ENCODE results near the gene EPB41L2.

EPB41L2 gene

GRCh38 chr6:130863415-130864230 lies 199.4 kb downstream of the EPB41L2 start:
- ATAC-seq (replicated peaks) (no peak), DNase-seq (no peak)
- Mint-ChIP-seq H3K27me3 (no peaks in the 10 kb centered on the region), H3K36me3 (peaks cover 34 to 41% of the 10 kb centered on the region in 2 donors), H3K27ac (no peak overlapping the region), H3K9me3 (no peaks in the 10 kb centered on the region), H3K4me1 (no peaks in the 10 kb centered on the region), H3K4me3 (no peak overlapping the region)

- ATAC-seq (replicated peaks) = no peak
- no peaks in the 10 kb centered on the region for H3K4me1 Mint-ChIP-seq
- DNase-seq = no peak
- peaks cover 40 to 48% of the 10 kb centered on the region in 2 donors for H3K36me3 Mint-ChIP-seq
- no peak overlapping the region for H3K4me3 Mint-ChIP-seq
- H3K9me3 Mint-ChIP-seq = no peaks in the 10 kb centered on the region
- no peak overlapping the region for H3K27ac Mint-ChIP-seq
- H3K27me3 Mint-ChIP-seq = no peaks in the 10 kb centered on the region
These were observed 200.7 kb downstream of the EPB41L2 start for GRCh38 chr6:130862370-130862769.

- Mint-ChIP-seq H3K36me3 (peaks cover 28 to 41% of the 10 kb centered on the region in 2 donors), H3K27me3 (no peaks in the 10 kb centered on the region), H3K9me3 (peaks cover 0 to 1% of the 10 kb centered on the region in 2 donors), H3K4me1 (no peaks in the 10 kb centered on the region), H3K4me3 (no peak overlapping the region), H3K27ac (no peak overlapping the region)
- ATAC-seq (replicated peaks) (no peak), DNase-seq (no peak)
These were observed 203.7 kb downstream of the EPB41L2 start for GRCh38 chr6:130859161-130859867.

GRCh38 chr6:130858498-130859160 lies 204.4 kb downstream of the EPB41L2 start:
- H3K9me3 Mint-ChIP-seq = peaks cover 0 to 1% of the 10 kb centered on the region in 2 donors
- H3K27ac Mint-ChIP-seq = no peak overlapping the region
- peaks cover 31 to 41% of the 10 kb centered on the region in 2 donors for H3K36me3 Mint-ChIP-seq
- ATAC-seq (replicated peaks) = no peak
- no peak for DNase-seq
- H3K4me1 Mint-ChIP-seq = no peaks in the 10 kb centered on the region
- no peaks in the 10 kb centered on the region for H3K27me3 Mint-ChIP-seq
- no peak overlapping the region for H3K4me3 Mint-ChIP-seq

- no peaks in the 10 kb centered on the region for H3K4me1 Mint-ChIP-seq
- no peak for ATAC-seq (replicated peaks)
- no peak overlapping the region for H3K4me3 Mint-ChIP-seq
- DNase-seq = no peak
- peaks cover 0 to 1% of the 10 kb centered on the region in 2 donors for H3K9me3 Mint-ChIP-seq
- no peaks in the 10 kb centered on the region for H3K27me3 Mint-ChIP-seq
- H3K36me3 Mint-ChIP-seq = peaks cover 37 to 42% of the 10 kb centered on the region in 2 donors
- H3K27ac Mint-ChIP-seq = peak overlapping the region; percentile 85
These were observed 205.0 kb downstream of the EPB41L2 start for GRCh38 chr6:130858054-130858453.

- DNase-seq = no peak
- no peaks in the 10 kb centered on the region for H3K27me3 Mint-ChIP-seq
- H3K9me3 Mint-ChIP-seq = peaks cover 0 to 1% of the 10 kb centered on the region in 2 donors
- H3K4me1 Mint-ChIP-seq = peaks cover 7 to 17% of the 10 kb centered on the region in 2 donors
- H3K4me3 Mint-ChIP-seq = no peak overlapping the region
- peaks cover 32 to 43% of the 10 kb centered on the region in 2 donors for H3K36me3 Mint-ChIP-seq
- H3K27ac Mint-ChIP-seq = no peak overlapping the region
- no peak for ATAC-seq (replicated peaks)
These were observed 209.4 kb downstream of the EPB41L2 start for GRCh38 chr6:130853555-130854183.

- no peak for DNase-seq
- Mint-ChIP-seq H3K4me1 (peaks cover 10 to 19% of the 10 kb centered on the region in 2 donors), H3K9me3 (peaks cover 0 to 1% of the 10 kb centered on the region in 2 donors), H3K27me3 (no peaks in the 10 kb centered on the region), H3K4me3 (no peak overlapping the region), H3K36me3 (peaks cover 30 to 40% of the 10 kb centered on the region in 2 donors), H3K27ac (no peak overlapping the region)
- ATAC-seq (replicated peaks) = no peak
These were observed 210.0 kb downstream of the EPB41L2 start for GRCh38 chr6:130852844-130853554.

- H3K36me3 Mint-ChIP-seq = peaks cover 28 to 38% of the 10 kb centered on the region in 2 donors
- peaks cover 0 to 1% of the 10 kb centered on the region in 2 donors for H3K9me3 Mint-ChIP-seq
- H3K4me3 Mint-ChIP-seq = no peak overlapping the region
- H3K27ac Mint-ChIP-seq = no peak overlapping the region
- no peak for DNase-seq
- H3K4me1 Mint-ChIP-seq = peaks cover 23 to 36% of the 10 kb centered on the region in 2 donors
- peak; percentile 30 to 38 for ATAC-seq (replicated peaks)
- H3K27me3 Mint-ChIP-seq = no peaks in the 10 kb centered on the region
These were observed 212.0 kb downstream of the EPB41L2 start for GRCh38 chr6:130851026-130851425.

GRCh38 chr6:130849594-130849993 lies 213.5 kb downstream of the EPB41L2 start:
- ATAC-seq (replicated peaks) = no peak
- H3K4me1 Mint-ChIP-seq = peaks cover 23 to 36% of the 10 kb centered on the region in 2 donors
- H3K4me3 Mint-ChIP-seq = no peak overlapping the region
- DNase-seq = no peak
- H3K9me3 Mint-ChIP-seq = no peaks in the 10 kb centered on the region
- no peaks in the 10 kb centered on the region for H3K27me3 Mint-ChIP-seq
- H3K36me3 Mint-ChIP-seq = peaks cover 26 to 35% of the 10 kb centered on the region in 2 donors
- H3K27ac Mint-ChIP-seq = no peak overlapping the region

- Mint-ChIP-seq H3K36me3 (peaks cover 24 to 33% of the 10 kb centered on the region in 2 donors), H3K27me3 (no peaks in the 10 kb centered on the region), H3K9me3 (no peaks in the 10 kb centered on the region), H3K27ac (no peak overlapping the region), H3K4me1 (peaks cover 23 to 36% of the 10 kb centered on the region in 2 donors), H3K4me3 (no peak overlapping the region)
- peak; percentile 91 to 95 for ATAC-seq (replicated peaks)
- DNase-seq = peak; percentile 18
These were observed 214.1 kb downstream of the EPB41L2 start for GRCh38 chr6:130848945-130849344.

GRCh38 chr6:130847001-130847910 lies 215.8 kb downstream of the EPB41L2 start:
- DNase-seq = no peak
- ATAC-seq (replicated peaks) = peak; percentile 24 to 41
- Mint-ChIP-seq H3K9me3 (no peaks in the 10 kb centered on the region), H3K36me3 (peaks cover 9 to 23% of the 10 kb centered on the region in 2 donors), H3K4me1 (peaks cover 23 to 36% of the 10 kb centered on the region in 2 donors), H3K4me3 (peak overlapping the region in 1 of 2 donors; percentile 1), H3K27ac (peak overlapping the region; percentile 44), H3K27me3 (no peaks in the 10 kb centered on the region)

GRCh38 chr6:130846501-130846900 lies 216.5 kb downstream of the EPB41L2 start:
- H3K4me3 Mint-ChIP-seq = no peak overlapping the region
- no peak overlapping the region for H3K27ac Mint-ChIP-seq
- H3K4me1 Mint-ChIP-seq = peaks cover 20 to 31% of the 10 kb centered on the region in 2 donors
- no peaks in the 10 kb centered on the region for H3K27me3 Mint-ChIP-seq
- ATAC-seq (replicated peaks) = no peak
- DNase-seq = no peak
- peaks cover 6 to 21% of the 10 kb centered on the region in 2 donors for H3K36me3 Mint-ChIP-seq
- no peaks in the 10 kb centered on the region for H3K9me3 Mint-ChIP-seq

Data from stimulated activated naive B cell treated with anti-CD40 and anti-IgM and Interleukin-4, amounts not matched to agents 10 μg/mL and 1 μg/mL and 100 μg/mL, for 72 hours (primary cell).